ENCODE results near the gene JMJD8.

Gene JMJD8

GRCh38 chr16:680967-681745, 3.0 kb downstream of the JMJD8 start:
- peak overlapping the region; percentile 86 for H3K4me3 ChIP-seq (ENCODE audit: low read depth, low read length)
- no peak for TF ChIP-seq CTCF (IDR thresholded peaks at IDR 0.05; ENCODE audit: borderline replicate concordance, insufficient read depth, low read depth, low read length)

GRCh38 chr16:680625-680945, 3.5 kb downstream of the JMJD8 start:
- peak overlapping the region; percentile 86 for H3K4me3 ChIP-seq (ENCODE audit: low read depth, low read length)
- no peak for TF ChIP-seq CTCF (IDR thresholded peaks at IDR 0.05; ENCODE audit: borderline replicate concordance, insufficient read depth, low read depth, low read length)

GRCh38 chr16:679814-680624, 4.1 kb downstream of the JMJD8 start, which contains the start of gene STUB1:
STUB1 (plus strand) TSS chr16:680410; CDS start chr16:680526, 116 bp downstream.
- no peak for TF ChIP-seq CTCF (IDR thresholded peaks at IDR 0.05; ENCODE audit: borderline replicate concordance, insufficient read depth, low read depth, low read length)
- peak within 1 kb of the TSS; percentile 86 for H3K4me3 ChIP-seq (ENCODE audit: low read depth, low read length)

- H3K4me3 ChIP-seq (ENCODE audit: low read depth, low read length), result peak overlapping the region; percentile 31
- TF ChIP-seq CTCF (IDR thresholded peaks at IDR 0.05; ENCODE audit: borderline replicate concordance, insufficient read depth, low read depth, low read length), result no peak
Measured at GRCh38 chr16:678858-679813, 5.0 kb downstream of the JMJD8 start.

GRCh38 chr16:678209-678857, 5.8 kb downstream of the JMJD8 start:
- no peak overlapping the region for H3K4me3 ChIP-seq (ENCODE audit: low read depth, low read length)
- TF ChIP-seq CTCF (IDR thresholded peaks at IDR 0.05; ENCODE audit: borderline replicate concordance, insufficient read depth, low read depth, low read length), result no peak

Measured in GM12875 (cell line).